GM10847 (cell line): ENCODE results near the gene LBH.

Experiments
- POLR2A ChIP-seq: IDR thresholded peaks from 2 replicates; pipeline ENCODE4 v1.6.1; 2011; ENCODE audit not compliant: insufficient read length; ENCODE audit errors: extremely low read depth

LBH gene

GRCh38 chr2:30285758-30286157 is 54.4 kb downstream of the LBH start:
- no peak for TF ChIP-seq POLR2A

GRCh38 chr2:30287190-30287840 is 56.0 kb downstream of the LBH start:
- no peak for TF ChIP-seq POLR2A

- no peak for TF ChIP-seq POLR2A
These were observed 56.7 kb downstream of the LBH start for GRCh38 chr2:30287857-30288513.

DNA sequence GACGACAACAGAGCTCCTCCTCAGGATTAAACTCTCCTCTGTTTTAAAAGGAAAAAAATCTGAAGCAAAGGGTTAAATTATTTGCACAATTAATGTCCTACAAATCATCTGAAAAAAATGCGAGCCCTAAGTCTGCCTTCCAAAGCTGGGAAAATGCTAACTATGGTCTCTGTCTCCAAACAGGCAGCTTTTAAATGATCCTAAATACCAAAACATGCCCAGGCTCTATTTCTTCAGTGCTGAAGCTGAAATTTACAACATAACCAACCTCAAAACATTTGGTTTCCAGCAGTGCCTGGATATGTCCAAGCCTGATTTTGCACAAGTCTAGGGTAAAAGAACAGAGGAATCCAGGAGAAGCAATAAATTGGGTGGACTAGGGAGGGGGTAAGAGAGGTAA is 57.2 kb downstream of the LBH start:
- no peak for TF ChIP-seq POLR2A

DNA sequence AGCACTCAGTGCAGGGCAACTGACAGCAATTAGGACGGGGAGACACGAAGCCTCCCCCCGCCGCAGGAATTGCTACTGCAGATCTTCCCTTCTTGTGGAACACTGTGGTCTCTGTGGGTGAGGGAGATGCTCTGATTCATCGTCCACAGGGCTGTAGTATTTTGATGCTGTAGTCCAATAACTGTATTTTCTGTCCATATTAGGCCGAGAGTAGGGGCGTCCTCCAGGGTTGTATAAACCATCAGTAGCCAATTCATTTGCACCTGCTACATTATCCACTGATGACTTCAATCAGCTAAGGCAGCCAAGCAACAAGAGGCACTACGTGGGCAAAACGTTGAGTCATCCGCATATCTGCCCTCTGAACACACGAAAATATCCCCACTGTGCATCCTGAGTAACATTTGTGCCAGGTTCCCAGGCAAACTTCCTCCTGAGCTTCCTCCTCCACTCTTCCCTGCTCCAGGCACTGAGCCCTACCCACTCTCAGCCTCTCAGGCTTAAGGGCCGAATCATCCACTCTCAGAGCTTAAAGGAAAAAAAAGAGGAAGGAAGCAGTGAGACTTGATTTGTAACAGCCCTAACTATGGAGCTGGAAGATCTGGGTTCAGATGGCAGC is 62.1 kb downstream of the LBH start:
- TF ChIP-seq POLR2A, result no peak

DNA sequence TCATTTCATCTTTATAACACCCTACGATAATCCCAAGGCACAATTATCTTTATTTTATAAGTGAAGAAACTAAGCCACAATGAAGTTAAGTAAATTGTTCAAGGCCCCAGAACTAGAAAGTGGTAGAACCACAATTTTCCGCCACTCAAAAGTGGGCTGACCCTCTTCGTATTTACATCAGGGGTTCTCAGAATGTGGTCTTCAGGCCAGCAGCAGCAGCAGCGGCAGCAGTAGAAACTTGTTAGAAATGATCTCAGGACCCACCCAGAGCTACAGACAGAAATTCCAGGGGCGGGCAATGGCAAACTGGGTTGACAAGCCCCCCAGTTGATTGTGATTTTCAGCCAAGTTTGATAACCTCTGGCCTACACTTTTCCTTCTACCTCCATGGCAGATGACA is 62.8 kb downstream of the LBH start:
- no peak for TF ChIP-seq POLR2A

DNA sequence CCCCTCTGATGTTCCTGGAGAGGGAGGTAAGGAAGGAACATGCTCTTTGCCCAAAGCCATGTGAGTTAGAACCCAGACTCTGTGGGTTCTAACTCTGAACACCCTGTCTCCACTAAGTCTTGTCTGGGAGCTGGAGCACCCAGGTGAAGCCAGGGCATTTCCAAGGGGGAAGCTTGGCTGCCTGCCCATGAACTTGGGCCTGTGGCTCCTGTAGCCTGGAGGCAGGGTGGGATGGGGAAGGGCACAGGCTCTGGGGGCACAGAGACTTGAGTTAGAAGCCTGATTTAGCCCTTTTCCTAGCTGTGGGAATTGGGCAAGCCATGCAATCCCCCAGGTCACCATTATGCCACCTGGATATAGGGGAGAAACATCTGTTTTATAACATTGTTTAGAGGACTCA is 65.2 kb downstream of the LBH start:
- no peak for TF ChIP-seq POLR2A

DNA sequence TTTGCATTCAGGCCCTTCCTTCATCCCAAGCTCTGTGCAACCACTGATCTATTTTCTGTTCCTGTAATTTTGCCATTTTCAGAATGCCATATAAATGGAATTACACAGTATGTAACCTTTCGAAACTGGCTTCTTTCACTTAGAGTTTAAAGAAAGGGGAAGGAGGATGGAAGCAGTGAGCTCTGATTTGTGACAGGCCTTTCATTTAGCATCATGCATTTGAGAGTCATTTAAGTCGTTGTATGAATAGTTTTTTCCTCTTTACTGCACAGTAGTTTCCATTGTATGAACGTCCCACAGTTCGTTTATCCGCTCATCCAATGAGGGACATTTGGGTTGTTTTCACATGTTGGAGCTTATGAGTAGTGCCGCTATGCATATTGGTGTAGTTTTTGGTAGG is 67.0 kb downstream of the LBH start:
- no peak for TF ChIP-seq POLR2A

DNA sequence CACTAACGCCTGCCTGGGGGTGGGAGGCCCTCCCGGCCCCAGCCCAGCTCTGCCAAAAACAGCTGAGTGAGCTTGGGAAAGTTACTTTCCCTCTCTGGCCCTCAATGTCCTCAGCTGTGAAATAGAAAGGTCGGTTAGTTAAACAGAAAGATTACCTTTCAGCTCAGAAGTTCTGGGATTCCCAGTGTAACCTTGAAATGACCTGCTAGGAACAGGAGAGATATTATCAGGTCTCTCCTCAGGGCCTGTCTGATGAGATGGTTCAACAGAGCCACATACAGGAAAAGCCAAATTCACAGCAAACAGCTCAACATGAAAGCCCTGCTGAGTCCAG is 68.8 kb downstream of the LBH start:
- no peak for TF ChIP-seq POLR2A

DNA sequence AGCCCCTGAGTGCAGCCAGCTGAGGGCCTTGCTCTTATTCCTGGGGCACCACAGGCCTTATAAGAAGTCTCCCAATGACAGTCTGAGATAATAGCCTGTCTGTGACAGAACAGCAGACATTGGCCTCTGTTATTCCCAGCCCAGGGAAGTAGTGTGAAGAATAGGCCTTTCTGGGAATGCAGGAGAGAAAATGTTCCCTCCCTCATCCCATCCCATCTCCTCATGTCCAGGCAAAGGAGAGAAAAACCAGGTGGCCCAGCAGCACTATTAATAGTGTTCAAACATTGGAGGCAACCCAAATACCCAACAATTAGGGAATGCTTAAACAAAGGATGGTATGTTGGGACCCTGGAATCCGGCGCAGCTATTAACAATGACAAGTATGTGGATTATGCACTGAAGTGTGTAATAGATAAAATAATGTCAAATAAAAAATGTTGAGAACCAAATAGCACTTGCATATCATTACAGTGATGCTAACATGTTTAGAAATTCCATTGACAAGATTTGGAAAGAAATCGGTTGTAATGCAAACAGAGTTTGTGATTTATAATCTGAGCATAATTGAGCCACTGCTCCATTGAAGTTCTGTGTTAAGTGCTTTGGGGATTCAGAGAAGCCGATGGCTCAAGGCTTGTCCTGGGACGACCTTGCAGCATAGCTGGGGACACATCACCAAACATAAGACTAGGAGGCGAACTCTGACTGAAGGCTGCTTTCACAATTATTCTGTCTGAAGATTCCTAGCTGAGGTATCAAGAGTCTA is 69.3 kb downstream of the LBH start:
- no peak for TF ChIP-seq POLR2A

DNA sequence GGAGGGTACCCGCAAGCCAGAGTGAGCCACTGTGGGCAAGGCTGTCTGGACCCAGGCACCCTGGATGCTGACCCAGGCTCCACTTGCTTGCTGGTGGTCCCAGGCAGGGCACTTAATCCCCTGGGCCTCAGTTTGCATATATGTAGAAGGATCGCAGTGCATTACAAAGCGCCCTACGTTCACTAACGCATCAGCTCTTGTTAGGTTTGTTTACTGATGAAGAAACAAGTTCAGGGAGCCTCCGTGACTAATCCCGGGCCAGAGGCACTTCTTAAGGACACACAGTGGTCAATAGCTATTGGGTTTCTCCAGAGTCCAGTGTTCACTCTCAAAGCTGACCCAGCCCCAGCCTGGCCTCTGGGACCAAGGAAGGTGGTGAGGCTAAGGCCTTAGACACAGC is 70.2 kb downstream of the LBH start:
- no peak for TF ChIP-seq POLR2A

DNA sequence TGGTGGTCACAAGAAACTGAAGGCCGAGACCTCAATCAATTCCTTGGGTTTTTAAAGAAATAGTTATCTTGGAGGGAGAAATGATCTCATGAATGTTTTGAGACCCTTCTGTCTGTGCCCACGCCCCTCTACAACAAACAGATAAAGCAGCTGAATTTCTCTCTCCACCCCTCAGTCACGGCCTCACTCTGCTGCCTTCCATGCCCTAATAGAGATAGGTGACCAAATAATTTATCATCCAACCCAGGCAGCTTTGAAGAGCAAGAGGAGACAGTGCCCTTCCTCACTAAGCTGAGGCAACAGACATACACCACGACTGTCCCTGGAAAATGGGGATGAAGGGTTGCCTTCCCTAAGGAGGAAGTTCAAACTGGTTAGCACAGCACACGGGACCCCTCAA is 71.2 kb downstream of the LBH start:
- TF ChIP-seq POLR2A, result no peak

- TF ChIP-seq POLR2A, result no peak
These were observed 71.8 kb downstream of the LBH start for GRCh38 chr2:30303095-30303494.

GRCh38 chr2:30305235-30305634 is 73.9 kb downstream of the LBH start:
- TF ChIP-seq POLR2A, result no peak

DNA sequence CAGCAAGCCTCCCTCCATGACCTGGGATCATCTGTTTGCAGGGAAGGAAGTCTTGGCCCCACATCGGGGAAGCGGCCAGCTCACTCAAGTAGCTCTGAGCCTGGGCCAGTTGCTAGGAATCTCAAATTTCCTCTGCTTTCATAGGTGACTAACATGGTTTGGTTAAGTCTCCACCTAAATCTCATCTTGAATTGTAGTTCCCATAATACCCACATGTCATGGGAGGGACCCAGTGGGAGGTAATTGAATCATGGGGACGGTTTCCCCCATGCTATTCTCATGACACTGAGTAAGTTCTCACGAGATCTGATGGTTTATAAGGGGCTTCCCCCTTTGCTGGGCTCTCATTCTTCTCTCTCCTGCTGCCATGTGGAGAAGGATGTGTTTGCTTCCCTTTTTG is 75.2 kb downstream of the LBH start:
- no peak for TF ChIP-seq POLR2A

DNA sequence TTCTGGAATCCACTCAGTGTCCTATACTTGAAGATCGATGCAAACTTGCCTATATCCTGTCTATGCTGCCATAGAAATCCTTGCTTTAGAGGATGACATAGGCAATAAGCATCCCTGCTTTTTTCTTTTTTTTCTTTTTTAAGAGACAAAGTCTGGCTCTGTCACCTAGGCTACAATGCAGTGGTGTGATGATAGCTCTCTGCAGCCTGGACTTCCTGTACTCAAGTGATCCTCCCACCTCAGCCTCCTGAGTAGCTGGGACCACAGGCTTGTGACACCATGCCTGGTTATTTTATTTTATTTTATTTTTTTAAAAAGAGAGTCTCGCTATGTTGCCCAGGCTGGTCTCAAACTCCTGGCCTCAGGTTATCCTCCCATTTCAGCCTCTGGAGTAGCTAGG is 76.9 kb downstream of the LBH start:
- TF ChIP-seq POLR2A, result no peak
